Thyroid gland (tissue), 4 donors: ENCODE results near the gene LRIG1.

Experiments
- POLR2A ChIP-seq, 2 donors: fragments of 450-650 bp; IDR thresholded peaks; one replicate each; pipeline ENCODE4 v1.6.1; 2017; ENCODE audit warnings: antibody characterized with exemption in 2 of 2, mild to moderate bottlenecking in 2 of 2, moderate library complexity in 1 of 2
- TF ChIP-seq, protein P1 (sequence below), 6 experiments: fragments of 200-600 bp in 3 of 6; fragments of 450-650 bp in 3 of 6; sonication (generic) in 3 of 6; IDR thresholded peaks; one replicate each; pipeline ENCODE4 v1.5.1; 2016 to 2019; ENCODE audit warnings: antibody characterized with exemption in 6 of 6, mild to moderate bottlenecking in 2 of 6, inconsistent platforms in 1 of 6, moderate library complexity in 1 of 6

- TF ChIP-seq, protein P1, sequence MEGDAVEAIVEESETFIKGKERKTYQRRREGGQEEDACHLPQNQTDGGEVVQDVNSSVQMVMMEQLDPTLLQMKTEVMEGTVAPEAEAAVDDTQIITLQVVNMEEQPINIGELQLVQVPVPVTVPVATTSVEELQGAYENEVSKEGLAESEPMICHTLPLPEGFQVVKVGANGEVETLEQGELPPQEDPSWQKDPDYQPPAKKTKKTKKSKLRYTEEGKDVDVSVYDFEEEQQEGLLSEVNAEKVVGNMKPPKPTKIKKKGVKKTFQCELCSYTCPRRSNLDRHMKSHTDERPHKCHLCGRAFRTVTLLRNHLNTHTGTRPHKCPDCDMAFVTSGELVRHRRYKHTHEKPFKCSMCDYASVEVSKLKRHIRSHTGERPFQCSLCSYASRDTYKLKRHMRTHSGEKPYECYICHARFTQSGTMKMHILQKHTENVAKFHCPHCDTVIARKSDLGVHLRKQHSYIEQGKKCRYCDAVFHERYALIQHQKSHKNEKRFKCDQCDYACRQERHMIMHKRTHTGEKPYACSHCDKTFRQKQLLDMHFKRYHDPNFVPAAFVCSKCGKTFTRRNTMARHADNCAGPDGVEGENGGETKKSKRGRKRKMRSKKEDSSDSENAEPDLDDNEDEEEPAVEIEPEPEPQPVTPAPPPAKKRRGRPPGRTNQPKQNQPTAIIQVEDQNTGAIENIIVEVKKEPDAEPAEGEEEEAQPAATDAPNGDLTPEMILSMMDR (IDR thresholded peaks at IDR 0.05) = no peak
- no peak for TF ChIP-seq POLR2A (IDR thresholded peaks at IDR 0.05)
These were observed 156.4 kb downstream of the LRIG1 start for GRCh38 chr3:66344391-66344811.
